NOMO-1 treated with DMSO at 0.1 percent for 48 hours (cell line): ENCODE data around the gene SF1.
A peak's percentile ranks its signal among the peaks of the same experiment; 100 is the strongest.

Experiments used
- DNase-seq: peaks from one replicate; lab custom pipeline; 2025; ENCODE audit not compliant: unreplicated experiment; lab: John Stamatoyannopoulos, UW

The SF1 gene

GRCh38 chr11:64801561-64802369 is 23.4 kb upstream of the SF1 start:
- peak; percentile 1 for DNase-seq

GRCh38 chr11:64801158-64801464 is 22.8 kb upstream of the SF1 start:
- no peak for DNase-seq

DNA sequence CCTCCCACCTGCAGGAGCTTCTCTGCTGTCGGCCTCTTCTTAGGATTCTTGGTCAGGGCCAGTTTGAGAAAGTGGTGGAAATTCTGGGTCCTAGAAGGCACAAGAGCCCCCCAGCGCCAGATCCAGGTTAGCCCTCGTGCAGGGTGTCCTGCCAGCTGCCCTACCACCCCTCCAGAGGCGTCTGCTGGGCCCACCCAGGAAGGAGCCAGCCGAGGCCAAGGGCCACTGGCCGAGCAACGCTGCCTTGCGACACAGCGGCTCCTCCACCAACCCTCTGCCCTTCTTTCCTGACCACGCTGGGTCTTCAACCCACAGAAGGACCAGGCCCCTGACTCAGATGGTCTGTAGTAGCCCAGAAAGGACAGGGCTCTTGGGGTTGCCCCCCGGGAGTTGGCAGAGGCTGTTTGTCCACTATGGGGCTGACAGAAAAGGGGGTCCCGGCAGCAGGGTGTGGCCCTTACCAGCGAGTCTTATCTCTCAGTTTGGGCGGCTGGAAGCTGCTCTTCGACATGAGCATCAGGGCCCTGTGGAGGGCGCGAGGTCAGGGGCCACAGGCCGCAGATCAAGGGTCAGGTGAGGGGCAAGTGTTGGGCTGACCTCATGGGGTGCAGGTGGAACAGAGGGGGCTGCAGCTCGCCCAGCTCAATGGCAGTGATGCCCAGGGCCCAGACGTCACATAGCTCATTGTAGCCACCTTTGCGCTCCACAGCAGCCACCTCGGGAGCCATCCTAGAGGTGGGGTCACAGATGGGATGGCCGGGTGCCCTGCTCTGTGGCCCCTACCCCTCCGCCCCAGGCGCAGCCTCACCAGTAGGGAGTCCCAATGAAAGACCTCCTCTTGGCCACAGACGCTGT is 22.2 kb upstream of the SF1 start:
- no peak for DNase-seq

DNA sequence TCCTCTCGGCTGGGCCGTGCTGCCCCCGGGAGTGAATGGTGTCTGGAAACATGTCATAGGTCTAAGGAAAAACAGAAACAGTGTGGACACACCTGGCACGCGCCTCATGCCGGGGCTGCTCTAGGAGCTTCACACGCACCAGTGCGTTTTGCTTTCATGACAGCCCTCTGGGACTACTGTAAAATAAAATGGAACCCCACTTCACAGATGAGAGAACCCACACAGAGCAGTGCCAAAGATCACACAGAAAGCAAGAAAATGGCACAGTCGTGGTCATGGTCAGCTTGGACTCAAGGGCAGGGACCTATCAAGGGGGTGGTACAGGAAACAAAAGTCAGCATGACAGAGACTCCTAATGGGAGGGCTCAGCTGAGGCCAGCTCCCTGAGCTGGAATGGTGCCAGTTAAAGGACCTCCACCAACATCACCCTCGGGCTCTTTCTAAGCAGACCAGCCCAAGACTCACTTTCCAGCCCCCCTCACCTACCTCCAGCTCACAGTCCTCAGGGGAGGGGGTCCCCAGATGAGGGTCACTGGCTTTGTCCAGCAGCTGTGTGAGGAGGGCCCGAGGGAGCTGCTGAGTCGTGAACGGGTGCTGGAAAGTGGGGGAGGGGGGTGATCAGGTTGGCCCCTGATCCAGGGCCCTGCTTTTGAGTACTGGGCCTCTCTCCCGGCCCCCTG is 21.4 kb upstream of the SF1 start:
- no peak for DNase-seq

DNA sequence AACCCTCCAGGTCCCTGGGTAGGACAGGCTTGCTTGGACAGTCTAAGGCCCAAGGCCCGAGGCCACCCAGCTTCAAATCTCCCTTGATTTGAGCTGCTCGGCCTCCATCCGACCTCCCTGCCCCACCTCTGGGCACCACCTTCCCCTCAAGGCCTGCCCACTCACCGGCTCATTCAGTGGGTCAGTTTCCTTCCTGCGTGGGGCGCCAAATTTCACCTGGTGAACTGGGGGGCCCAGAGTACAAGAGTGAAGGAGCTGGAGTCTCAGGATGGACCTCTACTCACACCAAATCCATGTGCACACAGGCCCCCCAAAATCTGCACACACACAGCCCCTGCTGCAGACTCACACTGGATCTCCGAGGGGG is 20.9 kb upstream of the SF1 start:
- no peak for DNase-seq

DNA sequence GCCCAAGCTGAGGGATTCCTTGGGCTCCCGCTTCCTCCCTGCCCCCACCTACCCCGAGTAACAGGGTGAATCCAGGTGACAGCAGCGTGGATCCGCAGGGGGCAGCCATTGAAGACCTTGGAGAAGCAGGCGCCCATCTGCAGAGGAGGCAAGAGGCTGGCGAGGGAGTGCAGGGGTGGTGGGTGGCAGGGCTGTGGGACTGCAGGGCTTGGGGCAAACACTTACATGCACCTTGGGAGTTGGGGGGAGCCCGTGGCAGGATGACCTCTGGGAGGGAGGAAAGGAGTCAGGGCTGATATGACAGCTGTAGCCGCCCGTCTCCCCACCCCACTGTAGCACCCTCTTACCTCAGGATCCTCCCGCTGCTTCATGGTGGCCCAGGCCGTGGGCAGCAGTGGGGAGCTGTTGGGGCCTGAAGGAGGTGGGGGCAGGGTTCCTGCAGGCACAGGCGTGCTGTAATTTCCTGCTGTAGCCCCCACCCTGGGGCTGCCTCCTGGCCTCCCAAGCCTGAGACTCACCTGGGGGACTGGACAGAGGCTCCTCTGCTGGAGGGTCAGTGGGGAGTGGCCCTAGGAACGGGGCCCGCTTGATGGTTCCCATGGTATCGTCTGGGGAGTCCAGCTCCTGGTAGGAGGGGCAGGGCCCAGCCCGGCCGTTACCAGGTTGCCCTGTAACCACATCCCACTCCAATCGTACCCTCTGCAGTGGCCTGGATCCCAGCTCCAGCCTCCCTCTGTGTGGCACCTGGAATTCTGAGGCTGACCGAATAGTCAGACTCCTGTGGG is 18.6 kb upstream of the SF1 start:
- DNase-seq, result no peak

DNA sequence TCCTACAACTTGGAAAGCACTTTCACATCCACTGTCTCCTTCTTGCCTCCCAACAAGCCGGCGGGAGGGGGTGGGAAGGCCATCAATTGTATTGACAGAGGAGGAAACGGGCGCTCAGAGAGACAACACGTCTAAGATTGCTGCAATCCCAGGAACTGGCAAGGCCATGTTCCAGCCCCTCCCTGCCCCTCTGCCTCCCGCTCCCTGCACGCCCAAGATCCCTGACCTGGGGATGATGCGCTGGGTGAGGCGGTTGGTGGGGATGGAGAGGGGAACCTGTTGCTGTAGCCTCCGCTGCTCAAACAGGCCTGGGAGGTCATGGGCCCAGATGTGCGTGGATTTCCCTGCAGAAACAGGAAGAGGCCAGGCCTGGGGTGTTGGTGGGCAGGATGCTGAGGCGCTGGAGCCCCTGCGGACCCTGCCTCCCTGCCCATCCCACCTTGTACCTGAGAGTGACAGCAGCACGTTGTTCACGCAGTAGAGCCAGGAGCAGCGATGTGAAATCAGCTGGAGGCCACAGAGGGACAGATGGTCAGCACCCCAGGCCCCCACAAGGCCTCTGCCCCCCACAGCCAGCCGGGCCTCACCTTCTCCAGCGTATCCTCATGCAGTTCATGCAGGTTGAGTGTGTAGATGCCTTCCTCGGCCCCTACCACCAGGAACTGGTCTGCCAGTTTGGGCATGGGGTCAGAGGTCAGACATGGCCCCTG is 17.9 kb upstream of the SF1 start:
- no peak for DNase-seq

DNA sequence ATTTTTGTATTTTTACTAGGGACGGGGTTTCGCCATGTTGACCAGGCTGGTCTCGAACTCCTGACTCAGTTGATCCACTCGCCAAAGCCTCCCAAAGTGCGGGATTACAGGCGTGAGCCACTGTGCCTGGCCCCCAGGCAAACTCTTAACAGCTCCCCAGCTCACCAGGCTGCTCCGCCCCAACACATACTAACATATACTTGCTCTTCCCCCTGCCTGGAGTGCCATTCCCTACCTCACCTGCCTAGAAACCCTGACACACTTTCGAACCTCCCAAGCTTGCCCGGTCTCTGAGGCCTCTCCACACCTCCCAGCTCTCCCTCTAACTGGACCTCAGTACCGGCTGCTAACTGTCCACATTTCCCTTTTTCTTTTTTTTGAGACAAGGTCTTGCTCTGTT is 16.2 kb upstream of the SF1 start:
- no peak for DNase-seq

DNA sequence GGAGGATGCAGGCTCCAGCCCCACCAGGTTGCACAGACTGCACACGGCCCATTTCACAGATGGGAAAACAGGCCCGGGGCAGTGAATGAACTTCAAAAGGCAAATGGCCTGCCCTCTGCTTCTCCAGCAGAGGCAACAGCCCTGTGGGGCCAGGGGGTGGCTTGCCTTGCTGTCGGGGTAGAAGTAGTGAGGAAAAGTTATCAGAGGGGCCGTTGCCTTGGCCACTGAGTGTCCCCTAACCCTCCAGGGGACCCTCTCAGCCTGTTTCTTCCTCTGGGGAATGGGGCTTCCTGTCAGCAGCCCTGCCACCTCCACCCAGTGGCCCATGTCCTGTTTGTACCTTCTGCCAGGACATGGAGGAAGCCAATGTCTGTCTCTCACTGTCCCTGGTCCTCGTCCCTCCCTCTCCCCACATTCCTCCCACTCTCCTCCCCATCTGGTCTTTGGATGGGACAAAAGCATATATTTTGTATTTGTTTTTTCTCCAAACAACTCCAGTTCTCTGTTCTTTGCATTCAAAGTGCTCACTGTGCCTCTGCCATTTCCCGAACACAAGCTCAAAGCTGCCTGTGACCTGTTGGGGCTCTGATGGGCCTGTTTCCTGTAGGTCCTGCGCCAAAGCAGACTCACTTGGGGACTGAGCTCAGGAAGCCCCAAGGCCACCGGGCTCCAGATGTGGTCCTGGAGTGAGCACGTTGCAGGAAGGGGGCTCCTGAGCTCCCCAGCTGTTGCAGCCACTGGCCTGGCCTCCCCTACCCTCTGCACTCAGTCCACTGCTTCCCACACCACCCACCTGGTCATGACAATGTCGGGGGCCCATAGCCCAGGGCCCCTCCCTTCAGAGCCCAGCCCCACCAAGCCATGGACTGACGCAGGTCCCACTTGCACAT is 15.2 kb upstream of the SF1 start:
- no peak for DNase-seq

GRCh38 chr11:64792482-64792881 is 14.1 kb upstream of the SF1 start:
- no peak for DNase-seq

GRCh38 chr11:64791781-64792291 is 13.5 kb upstream of the SF1 start:
- no peak for DNase-seq

- no peak for DNase-seq
These were observed 12.1 kb upstream of the SF1 start for GRCh38 chr11:64790205-64791095.

DNA sequence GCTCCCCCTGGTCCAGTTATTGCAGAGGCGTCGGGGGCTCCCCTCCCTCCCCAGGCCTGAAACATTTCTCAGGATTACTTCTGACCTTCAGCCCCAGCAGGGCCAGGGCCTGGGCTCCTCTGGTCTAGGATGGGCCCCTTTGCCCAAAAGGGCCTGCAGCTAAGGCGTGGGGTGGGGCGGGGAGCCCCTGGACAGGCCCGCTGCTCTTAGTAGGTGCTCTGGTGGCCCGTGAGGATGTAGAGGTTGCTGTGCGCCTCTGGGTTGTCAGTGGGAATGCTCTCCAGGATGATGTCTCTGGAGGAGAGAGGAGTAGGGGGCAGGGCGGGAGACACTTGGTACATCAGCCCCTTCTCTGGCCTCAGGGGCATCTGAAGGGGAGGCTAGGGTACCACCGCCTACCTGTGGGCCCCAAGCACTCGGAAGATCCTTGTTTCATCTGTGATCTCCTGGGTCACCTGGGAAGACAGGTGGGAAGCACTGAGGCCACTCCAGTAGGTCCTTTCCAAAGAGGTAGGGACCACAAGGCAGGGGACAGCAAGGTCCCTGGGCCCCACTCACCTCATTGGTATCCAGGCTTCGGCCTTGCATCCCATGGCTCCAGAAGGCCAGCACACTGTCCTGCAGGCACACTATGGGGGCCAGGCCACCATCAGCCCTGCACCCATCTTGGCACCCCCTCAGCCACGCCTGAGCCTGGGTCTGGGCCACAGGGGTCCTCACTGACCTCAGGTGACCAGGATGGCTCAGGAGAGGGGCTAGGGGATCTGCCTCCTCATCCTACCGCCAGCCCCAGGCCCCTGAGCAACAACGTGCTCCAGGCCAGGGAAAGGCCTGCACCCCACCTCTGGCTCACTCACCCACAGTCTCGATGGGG is 11.2 kb upstream of the SF1 start:
- no peak for DNase-seq

GRCh38 chr11:64788321-64789215 is 10.2 kb upstream of the SF1 start:
- no peak for DNase-seq

GRCh38 chr11:64787526-64788320 is 9.4 kb upstream of the SF1 start:
- DNase-seq, result peak; percentile 39

DNA sequence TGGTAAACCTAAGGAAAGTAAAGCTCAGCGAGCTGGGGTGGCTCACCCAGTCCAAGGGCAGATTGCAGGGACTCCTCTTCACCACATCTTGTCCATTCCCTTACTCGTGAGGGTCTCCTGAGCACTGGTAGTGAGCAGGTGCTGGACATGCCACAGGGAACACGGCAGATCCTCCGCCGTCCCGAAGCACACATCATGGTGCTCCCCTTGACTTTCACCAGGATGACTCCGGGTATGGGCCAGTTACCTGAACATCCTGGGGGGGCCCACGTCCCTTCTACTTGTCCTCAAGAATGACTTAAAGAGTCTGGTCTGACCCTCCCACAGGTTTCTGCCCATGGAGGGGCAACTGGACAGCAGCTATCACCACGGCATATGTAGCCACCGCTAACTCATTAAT is 8.0 kb upstream of the SF1 start:
- no peak for DNase-seq
